ENCODE data around the gene IFITM1.

The IFITM1 gene

DNA sequence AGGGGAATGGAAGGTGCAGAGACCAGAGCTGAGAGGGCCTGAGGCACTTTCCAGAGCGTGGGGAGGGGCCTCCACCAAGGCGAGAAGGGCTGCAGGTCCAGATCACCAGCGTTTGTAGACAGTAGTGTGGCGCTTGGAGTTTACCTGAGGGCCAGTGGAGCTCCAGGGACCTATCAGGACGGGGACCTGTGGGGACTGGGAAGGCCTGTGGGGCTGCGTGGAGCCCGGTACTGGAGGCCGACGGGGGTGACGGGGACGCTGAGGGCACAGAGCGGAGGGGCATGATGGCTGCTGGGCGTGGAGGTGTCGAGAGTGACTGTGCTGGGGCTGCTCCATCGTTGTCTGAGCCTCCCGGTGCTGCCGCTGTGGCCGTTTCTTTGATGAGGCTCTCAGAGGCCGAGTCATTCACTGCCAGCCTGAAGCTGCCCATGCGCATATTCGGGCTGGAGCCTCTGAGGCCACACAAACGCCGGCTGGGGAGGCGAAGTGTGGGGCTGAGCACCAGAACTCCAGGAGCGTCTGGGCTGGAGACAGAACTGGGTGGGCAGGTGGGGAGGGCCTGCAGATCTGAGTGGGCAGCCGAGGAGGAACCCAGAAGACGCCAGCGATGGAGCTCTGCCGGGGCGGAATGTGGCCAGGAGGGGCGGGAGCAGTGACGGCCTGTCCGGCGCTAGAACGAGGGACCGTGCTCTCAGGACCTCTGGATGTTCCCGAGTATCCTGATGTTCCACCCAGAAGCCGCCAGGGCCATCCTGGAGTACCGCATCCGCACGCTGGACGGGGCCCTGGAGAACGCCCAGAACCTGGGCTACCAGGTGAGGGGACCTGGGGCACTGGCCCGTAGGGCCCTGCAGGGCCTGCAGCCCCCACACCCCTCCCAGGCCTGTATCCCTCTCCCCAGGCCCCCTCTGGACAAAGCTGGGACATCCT is 22.3 kb upstream of the IFITM1 start:
- ChIA-PET POLR2A (no interaction called here), CTCF (interaction anchor here (3.4 to 9.1 kb wide), 2 partner anchors 14 to 40 kb away, joined by 10 to 68 read pairs; partner anchors contain the start of gene IFITM2)
- DNase-seq (ENCODE audit: low read depth, low spot score), result no peak
- H3K4me3 ChIP-seq (ENCODE audit: low read depth, low read length), result no peak overlapping the region
- TF ChIP-seq, protein P1, sequence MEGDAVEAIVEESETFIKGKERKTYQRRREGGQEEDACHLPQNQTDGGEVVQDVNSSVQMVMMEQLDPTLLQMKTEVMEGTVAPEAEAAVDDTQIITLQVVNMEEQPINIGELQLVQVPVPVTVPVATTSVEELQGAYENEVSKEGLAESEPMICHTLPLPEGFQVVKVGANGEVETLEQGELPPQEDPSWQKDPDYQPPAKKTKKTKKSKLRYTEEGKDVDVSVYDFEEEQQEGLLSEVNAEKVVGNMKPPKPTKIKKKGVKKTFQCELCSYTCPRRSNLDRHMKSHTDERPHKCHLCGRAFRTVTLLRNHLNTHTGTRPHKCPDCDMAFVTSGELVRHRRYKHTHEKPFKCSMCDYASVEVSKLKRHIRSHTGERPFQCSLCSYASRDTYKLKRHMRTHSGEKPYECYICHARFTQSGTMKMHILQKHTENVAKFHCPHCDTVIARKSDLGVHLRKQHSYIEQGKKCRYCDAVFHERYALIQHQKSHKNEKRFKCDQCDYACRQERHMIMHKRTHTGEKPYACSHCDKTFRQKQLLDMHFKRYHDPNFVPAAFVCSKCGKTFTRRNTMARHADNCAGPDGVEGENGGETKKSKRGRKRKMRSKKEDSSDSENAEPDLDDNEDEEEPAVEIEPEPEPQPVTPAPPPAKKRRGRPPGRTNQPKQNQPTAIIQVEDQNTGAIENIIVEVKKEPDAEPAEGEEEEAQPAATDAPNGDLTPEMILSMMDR (IDR thresholded peaks at IDR 0.05; ENCODE audit: insufficient read depth, low read length, missing control alignments), result no peak

DNA sequence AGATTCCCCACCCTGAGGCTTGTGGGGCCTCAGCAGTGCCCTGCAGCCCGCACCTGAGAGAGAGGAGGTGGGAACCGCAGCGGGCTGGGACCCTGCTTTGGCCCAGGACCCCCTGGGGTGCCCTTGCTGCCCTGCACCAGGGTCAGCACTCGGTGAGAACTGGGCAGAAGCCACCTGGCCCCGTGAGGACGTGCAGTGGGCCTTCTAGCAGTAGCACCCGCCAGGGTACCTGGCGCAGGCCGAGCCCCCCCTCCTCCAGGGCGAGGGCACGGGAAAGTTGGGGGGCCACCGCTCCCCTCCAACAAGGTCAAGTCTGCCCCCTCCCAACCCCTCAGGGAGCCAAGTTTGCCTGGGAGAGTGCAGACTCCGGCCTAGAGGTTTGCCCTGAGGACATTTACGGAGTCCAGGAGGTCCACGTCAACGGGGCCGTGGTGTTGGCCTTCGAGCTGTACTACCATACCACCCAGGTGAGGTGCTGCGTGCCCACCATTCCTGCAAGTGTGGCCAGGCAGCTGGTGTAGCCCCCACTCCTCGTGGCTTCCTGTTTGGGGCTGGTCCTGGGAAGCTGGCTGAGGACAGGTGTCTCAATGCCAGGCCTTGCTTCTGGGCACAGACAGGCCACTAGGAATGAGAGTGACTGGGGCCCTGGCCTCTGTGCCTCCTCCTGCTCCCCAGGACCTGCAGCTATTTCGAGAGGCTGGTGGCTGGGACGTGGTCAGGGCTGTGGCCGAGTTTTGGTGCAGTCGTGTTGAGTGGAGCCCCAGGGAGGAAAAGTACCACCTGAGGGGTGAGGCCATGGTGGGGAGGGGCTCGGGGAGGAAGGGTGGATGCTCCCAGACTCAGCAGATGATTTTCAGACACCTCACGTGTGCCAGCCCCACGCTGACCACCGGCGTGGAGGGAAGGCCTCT is 21.4 kb upstream of the IFITM1 start:
- POLR2A ChIA-PET, result no interaction called here

DNA sequence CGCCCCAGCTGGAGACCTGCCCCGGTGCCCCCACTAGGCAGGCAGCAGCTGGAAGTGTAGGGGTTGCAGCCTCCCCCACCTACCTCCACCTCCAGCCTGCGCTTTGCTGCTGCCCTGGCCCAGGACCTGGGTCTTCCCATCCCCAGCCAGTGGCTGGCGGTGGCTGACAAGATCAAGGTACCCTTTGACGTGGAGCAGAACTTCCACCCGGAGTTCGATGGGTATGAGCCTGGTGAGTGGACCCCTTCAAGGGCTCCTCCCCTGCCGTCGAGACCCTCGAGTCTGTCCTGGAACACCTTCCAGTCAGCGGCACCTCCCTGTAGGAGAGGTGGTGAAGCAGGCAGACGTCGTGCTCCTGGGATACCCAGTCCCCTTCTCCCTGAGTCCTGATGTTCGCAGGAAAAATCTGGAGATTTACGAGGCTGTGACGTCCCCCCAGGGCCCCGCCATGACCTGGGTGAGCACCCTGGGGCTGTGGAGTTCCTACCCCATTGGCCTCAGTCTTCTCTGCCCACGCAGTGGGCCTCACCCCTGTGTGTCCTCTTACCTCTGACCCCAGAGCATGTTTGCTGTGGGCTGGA is 20.5 kb upstream of the IFITM1 start:
- no peak overlapping the region for H3K4me3 ChIP-seq (ENCODE audit: low read depth, low read length)
- DNase-seq (ENCODE audit: low read depth, low spot score), result no peak
- TF ChIP-seq, protein P1 (IDR thresholded peaks at IDR 0.05; ENCODE audit: insufficient read depth, low read length, missing control alignments), result no peak
- CTCF ChIA-PET, result interaction anchor here (1.0 to 9.1 kb wide), 2 partner anchors 12 to 19 kb away, joined by 3 to 68 read pairs; partner anchors contain the start of gene IFITM2
- POLR2A ChIA-PET, result no interaction called here

More for the DNA sequence above, 21.4 kb upstream of the IFITM1 start:
- DNase-seq (ENCODE audit: low read depth, low spot score), result no peak
- no peak overlapping the region for H3K4me3 ChIP-seq (ENCODE audit: low read depth, low read length)
- CTCF ChIA-PET, result interaction anchor here (9.1 kb wide), 1 partner anchor 13 kb away, joined by 68 read pairs; the partner anchor contains the start of gene IFITM2
- TF ChIP-seq, protein P1 (IDR thresholded peaks at IDR 0.05; ENCODE audit: insufficient read depth, low read length, missing control alignments), result no peak

DNA sequence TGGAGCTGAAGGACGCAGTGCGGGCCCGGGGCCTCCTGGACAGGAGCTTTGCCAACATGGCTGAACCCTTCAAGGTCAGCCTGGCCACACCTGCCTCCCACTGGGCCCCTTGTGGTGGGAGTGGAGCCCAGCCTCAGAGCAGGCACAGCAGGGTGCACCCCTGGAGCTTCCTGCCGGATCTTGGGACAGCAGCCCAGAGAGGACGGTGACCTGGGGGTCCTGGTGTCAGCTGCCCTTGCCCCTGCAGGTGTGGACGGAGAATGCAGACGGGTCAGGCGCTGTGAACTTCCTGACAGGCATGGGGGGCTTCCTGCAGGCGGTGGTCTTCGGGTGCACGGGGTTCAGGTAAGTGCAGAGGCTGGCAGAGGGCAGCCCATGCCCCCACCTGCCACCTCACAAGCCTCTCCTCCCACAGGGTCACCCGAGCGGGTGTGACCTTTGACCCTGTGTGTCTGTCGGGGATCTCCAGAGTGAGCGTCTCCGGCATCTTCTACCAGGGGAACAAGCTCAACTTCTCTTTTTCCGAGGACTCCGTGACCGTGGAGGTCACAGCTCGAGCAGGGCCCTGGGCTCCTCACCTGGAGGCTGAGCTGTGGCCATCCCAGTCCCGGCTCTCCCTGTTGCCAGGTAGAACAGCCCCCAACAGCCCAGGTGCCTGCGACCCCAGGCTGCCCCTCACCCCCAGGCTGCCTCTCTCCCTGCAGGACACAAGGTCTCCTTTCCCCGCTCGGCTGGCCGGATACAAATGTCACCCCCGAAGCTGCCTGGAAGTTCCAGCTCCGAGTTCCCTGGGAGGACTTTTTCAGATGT is 19.8 kb upstream of the IFITM1 start:
- POLR2A ChIA-PET, result no interaction called here
- CTCF ChIA-PET, result interaction anchor here (0.7 to 9.1 kb wide), 3 partner anchors 12 to 19 kb away, joined by 3 to 68 read pairs (median 3); partner anchors contain the start of gene IFITM2
- no peak for DNase-seq (ENCODE audit: low read depth, low spot score)
- no peak overlapping the region for H3K4me3 ChIP-seq (ENCODE audit: low read depth, low read length)
- TF ChIP-seq, protein P1 (IDR thresholded peaks at IDR 0.05; ENCODE audit: insufficient read depth, low read length, missing control alignments), result no peak

DNA sequence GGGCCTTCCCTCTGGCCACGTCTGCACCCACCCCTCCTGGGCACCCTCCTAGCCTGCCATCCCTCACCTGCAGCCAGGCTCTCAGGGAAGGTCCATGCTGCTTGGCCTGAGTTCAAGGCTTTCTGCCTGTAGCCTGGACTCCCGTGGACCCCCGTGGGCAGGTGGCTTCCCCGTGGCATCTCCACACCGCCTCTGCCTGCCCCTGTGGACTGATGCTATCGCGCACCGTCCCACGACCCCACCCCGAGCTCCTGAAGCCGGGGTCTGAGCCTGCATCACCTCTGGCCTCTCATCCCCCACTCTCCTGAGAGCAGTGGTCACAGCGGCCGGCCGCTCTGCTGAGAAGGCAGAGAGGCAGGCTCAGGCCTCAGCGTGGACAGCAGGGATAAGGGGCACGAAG is 19.1 kb upstream of the IFITM1 start:
- H3K4me3 ChIP-seq (ENCODE audit: low read depth, low read length), result no peak overlapping the region
- TF ChIP-seq, protein P1 (IDR thresholded peaks at IDR 0.05; ENCODE audit: insufficient read depth, low read length, missing control alignments), result no peak
- CTCF ChIA-PET, result interaction anchor here (9.1 kb wide), 1 partner anchor 11 kb away, joined by 68 read pairs; the partner anchor contains the start of gene IFITM2
- POLR2A ChIA-PET, result no interaction called here
- no peak for DNase-seq (ENCODE audit: low read depth, low spot score)
